Measurements from ENCODE around the gene SPTSSA.

DNA sequence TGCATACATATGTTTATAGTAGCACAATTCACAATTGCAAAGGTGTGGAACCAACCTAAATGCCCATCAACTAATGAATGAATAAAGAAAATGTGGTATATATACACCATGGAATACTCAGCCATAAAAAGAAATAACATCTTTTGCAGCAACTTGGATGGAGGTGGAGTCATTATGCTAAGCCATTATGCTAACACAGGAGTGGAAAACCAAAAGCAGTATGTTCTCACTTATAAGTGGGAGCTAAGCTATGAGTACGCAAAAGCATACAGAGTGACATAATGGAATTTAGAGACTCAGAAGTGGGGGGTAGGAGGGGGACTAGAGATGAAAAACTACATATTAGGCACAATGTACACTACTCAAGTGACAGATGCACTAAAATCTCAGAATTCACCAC, 16.2 kb upstream of the SPTSSA start:
- TF ChIP-seq, protein P1, sequence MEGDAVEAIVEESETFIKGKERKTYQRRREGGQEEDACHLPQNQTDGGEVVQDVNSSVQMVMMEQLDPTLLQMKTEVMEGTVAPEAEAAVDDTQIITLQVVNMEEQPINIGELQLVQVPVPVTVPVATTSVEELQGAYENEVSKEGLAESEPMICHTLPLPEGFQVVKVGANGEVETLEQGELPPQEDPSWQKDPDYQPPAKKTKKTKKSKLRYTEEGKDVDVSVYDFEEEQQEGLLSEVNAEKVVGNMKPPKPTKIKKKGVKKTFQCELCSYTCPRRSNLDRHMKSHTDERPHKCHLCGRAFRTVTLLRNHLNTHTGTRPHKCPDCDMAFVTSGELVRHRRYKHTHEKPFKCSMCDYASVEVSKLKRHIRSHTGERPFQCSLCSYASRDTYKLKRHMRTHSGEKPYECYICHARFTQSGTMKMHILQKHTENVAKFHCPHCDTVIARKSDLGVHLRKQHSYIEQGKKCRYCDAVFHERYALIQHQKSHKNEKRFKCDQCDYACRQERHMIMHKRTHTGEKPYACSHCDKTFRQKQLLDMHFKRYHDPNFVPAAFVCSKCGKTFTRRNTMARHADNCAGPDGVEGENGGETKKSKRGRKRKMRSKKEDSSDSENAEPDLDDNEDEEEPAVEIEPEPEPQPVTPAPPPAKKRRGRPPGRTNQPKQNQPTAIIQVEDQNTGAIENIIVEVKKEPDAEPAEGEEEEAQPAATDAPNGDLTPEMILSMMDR (conservative IDR thresholded peaks at IDR 0.05; ENCODE audit: low read depth, low read length): no peak
- TF ChIP-seq EZH2 (IDR thresholded peaks at IDR 0.05; ENCODE audit: low read length, unreplicated experiment) (no peak), EZH2phosphoT487 (IDR thresholded peaks at IDR 0.05; ENCODE audit: borderline replicate concordance, low read length) (no peak)
